HL-60 (cell line): Measurements from ENCODE around the gene NINJ1.
A peak's percentile ranks its signal among the peaks of the same experiment; 100 is the strongest.

Experiments used
- DNase-seq, 2 experiments: peaks; one replicate each; pipeline ENCODE4 v3.0.0-alpha.2; 2010 to 2020; ENCODE audit warnings: low read depth in 1 of 2, low spot score in 1 of 2
- H3K27ac ChIP-seq: fragments of 250-450 bp; sonication (Bioruptor Pico); replicated peaks from 2 replicates; pipeline ENCODE4 v1.5.1; 2020; ENCODE audit warnings: mild to moderate bottlenecking, moderate library complexity
- H3K27me3 ChIP-seq: fragments of 250-450 bp; sonication (Bioruptor Pico); 2 replicates; pipeline ENCODE4 v1.5.1; 2021; ENCODE audit warnings: mild to moderate bottlenecking, moderate library complexity; ENCODE audit not compliant: insufficient read depth, poor library complexity, severe bottlenecking
- H3K4me3 ChIP-seq: replicated peaks from 2 replicates; pipeline ENCODE4 v1.5.1; 2011; ENCODE audit warnings: mild to moderate bottlenecking, control low read depth, low read length; ENCODE audit not compliant: insufficient read depth
- GABPA ChIP-seq: IDR thresholded peaks from 2 replicates; pipeline ENCODE4 v1.6.1; 2012; ENCODE audit warnings: low read depth
- POLR2AphosphoS5 ChIP-seq: IDR thresholded peaks from 2 replicates; pipeline ENCODE4 v1.6.1; 2012; ENCODE audit warnings: low read depth
- SPI1 ChIP-seq: IDR thresholded peaks from 2 replicates; pipeline ENCODE4 v1.6.1; 2012; ENCODE audit warnings: low read depth, mild to moderate bottlenecking, borderline replicate concordance
- TF ChIP-seq, protein P1 (sequence below): IDR thresholded peaks from one replicate; pipeline ENCODE4 v1.5.1; 2011; ENCODE audit warnings: low read length, control low read depth, inconsistent platforms; ENCODE audit not compliant: insufficient read depth
- TF ChIP-seq, protein P2 (sequence below): IDR thresholded peaks from 2 replicates; pipeline ENCODE4 v1.6.1; 2012; ENCODE audit warnings: low read depth; ENCODE audit not compliant: insufficient replicate concordance

Gene NINJ1

DNA sequence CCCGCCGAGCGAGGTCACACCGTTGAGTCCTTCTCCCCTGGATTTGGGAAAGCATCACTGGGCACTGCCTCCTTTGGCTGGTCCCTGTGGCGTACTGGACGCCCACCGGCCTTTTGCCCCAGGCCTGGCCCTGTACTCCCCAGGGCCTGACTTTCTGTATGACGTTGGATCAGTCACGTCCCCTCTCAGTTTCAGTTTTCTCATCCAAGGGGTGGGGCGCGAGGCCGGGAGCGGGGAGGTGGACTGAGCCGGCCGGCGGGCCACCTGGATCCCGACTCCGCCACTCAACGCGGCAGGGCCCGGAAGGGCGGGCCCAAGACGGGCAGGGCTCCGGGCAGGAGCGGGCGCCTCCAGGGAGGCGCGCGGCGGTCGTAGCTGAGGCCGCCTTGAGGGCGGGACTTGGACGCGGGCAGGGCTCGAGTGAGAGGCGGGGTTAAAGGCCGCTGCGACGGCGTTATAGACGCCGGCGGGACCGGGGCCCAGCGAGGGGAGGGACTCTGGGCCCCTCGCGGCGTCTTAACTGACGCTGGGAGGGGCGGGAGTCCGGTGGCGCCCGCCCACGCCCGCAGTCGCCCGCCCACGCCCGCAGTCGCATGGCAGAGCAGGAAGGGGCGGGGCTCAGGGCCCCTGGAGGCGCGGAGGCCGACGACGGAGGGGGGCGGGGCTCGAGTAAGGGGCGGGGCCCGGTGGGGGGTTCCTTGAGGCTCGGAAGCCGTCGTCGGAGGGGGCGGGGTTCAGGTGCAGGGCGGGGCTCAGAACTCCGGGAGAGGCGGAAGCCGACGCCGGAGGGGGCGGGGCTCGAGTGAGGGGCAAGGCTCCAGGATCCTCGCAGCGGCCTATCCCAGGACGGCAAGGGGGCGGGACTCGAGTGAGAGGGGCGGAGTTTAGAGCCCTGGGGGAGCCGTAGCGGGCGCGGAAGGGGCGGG is 38.6 kb downstream of the NINJ1 start:
- DNase-seq, result peak; percentile 96 to 100

DNA sequence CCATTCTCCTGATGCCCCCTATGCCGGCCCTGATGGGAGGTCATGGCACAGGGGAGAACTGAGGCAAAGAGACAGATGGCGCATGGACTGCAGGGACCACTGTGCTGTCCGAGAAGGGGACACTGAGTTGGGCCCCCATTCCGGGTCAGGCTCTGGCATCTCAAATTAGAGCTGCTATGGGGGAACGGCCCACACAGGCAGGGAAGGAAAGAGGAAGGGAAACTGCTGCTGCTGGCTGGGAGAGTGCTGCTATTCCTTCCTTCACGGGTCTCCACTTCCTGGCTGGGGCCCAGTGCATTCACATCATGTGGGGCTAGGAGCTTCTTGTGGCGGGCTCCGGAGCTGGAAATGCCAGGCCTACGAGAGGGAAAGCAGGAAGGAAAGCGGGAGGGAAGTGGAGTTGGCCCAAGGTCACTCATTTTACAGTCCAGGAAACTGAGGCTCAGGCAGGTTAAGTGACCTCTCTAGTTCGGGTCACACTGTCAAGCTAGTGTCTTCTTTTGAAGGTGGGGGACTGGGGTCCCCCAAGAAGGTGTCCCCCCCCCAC is 39.3 kb downstream of the NINJ1 start:
- DNase-seq, result peak; percentile 64 to 71
- TF ChIP-seq GABPA, result no peak
- TF ChIP-seq, protein P1, sequence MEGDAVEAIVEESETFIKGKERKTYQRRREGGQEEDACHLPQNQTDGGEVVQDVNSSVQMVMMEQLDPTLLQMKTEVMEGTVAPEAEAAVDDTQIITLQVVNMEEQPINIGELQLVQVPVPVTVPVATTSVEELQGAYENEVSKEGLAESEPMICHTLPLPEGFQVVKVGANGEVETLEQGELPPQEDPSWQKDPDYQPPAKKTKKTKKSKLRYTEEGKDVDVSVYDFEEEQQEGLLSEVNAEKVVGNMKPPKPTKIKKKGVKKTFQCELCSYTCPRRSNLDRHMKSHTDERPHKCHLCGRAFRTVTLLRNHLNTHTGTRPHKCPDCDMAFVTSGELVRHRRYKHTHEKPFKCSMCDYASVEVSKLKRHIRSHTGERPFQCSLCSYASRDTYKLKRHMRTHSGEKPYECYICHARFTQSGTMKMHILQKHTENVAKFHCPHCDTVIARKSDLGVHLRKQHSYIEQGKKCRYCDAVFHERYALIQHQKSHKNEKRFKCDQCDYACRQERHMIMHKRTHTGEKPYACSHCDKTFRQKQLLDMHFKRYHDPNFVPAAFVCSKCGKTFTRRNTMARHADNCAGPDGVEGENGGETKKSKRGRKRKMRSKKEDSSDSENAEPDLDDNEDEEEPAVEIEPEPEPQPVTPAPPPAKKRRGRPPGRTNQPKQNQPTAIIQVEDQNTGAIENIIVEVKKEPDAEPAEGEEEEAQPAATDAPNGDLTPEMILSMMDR, result no peak
- peak; percentile 82 for TF ChIP-seq SPI1
- Histone ChIP-seq H3K27ac (peak overlapping the region; percentile 94), H3K27me3 (no peaks in the 10 kb centered on the region), H3K4me3 (peak overlapping the region; percentile 41)

More for the DNA sequence above, 38.6 kb downstream of the NINJ1 start:
- TF ChIP-seq POLR2AphosphoS5 (peak; percentile 50; the same call in 1 of the 2 replicates), GABPA (no peak)
- peak overlapping the region; percentile 94 for H3K27ac ChIP-seq
- H3K27me3 ChIP-seq, result no peaks in the 10 kb centered on the region
- H3K4me3 ChIP-seq, result peak overlapping the region; percentile 86

DNA sequence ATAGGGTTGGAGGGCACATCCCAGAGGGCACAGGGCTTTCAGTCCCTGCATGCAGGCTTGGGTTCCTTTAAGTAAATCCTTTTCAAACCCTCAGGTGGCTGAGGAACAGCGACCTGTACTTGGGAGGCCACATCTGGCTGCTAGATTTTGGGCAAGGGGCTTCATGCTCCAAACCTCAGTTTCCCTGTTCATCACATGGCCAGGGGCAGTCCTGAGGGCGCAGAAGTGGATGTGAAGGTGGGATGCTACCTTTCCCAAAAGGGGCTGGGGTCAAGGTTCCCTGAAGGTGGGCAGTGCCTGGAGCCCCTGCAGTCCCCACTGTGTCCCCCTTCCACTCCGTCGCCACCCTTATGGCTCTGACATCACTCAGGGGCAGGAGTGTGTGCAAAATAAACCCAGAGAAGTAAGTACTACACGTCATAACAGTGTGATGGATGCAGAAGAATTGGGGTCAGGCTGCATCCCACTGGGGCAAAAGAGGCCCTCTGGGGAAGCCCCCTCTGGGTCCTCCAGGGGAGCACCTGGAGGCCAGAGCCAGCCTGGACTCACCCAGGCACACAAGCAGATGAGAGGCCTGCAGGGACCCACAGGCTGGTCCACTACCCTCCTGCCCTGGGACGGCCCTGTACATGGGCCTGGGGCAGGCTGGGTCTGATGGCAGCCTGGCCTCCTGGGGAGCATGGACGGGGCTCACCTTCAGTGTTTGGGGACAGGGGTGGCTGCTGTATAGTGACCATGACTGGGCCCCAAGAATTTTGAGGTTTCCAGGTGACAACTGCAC is 40.0 kb downstream of the NINJ1 start:
- DNase-seq, result no peak
- peak overlapping the region; percentile 94 for H3K27ac ChIP-seq

DNA sequence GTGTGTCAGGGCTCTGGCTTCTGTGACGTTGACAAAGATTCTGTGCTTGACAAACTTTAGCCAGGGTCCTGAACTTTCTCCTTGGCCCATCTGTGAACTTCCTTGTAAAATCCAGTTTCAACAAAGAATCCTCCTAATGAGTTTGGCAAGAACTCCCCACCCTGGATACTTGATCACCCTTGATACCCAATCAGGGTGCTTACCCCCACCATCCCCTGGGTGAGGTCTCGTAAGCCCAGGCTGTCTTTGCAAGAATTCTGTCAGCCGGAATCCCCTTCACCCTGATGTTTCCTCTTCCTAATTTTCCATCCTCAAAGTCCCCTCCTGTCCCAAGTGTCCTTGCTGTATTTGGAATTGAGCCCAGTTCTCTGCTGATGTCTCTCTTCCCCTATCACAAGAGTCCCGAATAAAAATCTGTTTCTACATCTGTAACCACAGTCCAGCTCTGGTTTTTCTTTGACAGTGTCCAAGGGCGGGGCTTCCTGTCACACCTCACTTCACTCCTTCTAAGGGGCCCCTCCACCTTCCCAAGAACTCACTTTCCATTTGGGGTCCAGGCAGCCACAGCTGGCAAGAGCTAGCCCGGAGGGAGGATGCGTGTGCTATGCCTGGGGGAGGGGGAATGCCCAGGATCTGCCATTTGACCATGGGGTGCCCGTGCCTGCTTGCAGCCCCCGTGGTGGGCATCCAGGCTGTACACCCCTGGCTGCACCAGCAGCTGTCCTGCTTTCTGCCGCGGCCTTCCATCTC is 40.7 kb downstream of the NINJ1 start:
- Histone ChIP-seq H3K27me3 (no peaks in the 10 kb centered on the region), H3K27ac (no peak overlapping the region), H3K4me3 (no peak overlapping the region)
- no peak for TF ChIP-seq SPI1
- peak in 1 of 2 experiments; percentile 73 for DNase-seq

More for the DNA sequence above, 40.0 kb downstream of the NINJ1 start:
- TF ChIP-seq GABPA, result no peak
- TF ChIP-seq, protein P2, sequence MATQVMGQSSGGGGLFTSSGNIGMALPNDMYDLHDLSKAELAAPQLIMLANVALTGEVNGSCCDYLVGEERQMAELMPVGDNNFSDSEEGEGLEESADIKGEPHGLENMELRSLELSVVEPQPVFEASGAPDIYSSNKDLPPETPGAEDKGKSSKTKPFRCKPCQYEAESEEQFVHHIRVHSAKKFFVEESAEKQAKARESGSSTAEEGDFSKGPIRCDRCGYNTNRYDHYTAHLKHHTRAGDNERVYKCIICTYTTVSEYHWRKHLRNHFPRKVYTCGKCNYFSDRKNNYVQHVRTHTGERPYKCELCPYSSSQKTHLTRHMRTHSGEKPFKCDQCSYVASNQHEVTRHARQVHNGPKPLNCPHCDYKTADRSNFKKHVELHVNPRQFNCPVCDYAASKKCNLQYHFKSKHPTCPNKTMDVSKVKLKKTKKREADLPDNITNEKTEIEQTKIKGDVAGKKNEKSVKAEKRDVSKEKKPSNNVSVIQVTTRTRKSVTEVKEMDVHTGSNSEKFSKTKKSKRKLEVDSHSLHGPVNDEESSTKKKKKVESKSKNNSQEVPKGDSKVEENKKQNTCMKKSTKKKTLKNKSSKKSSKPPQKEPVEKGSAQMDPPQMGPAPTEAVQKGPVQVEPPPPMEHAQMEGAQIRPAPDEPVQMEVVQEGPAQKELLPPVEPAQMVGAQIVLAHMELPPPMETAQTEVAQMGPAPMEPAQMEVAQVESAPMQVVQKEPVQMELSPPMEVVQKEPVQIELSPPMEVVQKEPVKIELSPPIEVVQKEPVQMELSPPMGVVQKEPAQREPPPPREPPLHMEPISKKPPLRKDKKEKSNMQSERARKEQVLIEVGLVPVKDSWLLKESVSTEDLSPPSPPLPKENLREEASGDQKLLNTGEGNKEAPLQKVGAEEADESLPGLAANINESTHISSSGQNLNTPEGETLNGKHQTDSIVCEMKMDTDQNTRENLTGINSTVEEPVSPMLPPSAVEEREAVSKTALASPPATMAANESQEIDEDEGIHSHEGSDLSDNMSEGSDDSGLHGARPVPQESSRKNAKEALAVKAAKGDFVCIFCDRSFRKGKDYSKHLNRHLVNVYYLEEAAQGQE, result no peak
- TF ChIP-seq POLR2AphosphoS5, result no peak
- TF ChIP-seq SPI1, result no peak
- TF ChIP-seq, protein P1, result no peak
- Histone ChIP-seq H3K27me3 (no peaks in the 10 kb centered on the region), H3K4me3 (no peak overlapping the region)
